Measurements from ENCODE around the gene SMIM29.
A peak's percentile ranks its signal among the peaks of the same experiment; 100 is the strongest.

Gene SMIM29

GRCh38 chr6:34232901-34233300 is 15.9 kb downstream of the SMIM29 start:
- in situ Hi-C loops (cut with MboI; ENCODE audit: low pct_unique_long_range_greater_than_20kb, low sequenced_read_pairs): loop anchor here (25.0 kb wide), 1 partner anchor 179 kb away; no protein-coding TSS in a partner anchor
- DNase-seq: no peak

DNA sequence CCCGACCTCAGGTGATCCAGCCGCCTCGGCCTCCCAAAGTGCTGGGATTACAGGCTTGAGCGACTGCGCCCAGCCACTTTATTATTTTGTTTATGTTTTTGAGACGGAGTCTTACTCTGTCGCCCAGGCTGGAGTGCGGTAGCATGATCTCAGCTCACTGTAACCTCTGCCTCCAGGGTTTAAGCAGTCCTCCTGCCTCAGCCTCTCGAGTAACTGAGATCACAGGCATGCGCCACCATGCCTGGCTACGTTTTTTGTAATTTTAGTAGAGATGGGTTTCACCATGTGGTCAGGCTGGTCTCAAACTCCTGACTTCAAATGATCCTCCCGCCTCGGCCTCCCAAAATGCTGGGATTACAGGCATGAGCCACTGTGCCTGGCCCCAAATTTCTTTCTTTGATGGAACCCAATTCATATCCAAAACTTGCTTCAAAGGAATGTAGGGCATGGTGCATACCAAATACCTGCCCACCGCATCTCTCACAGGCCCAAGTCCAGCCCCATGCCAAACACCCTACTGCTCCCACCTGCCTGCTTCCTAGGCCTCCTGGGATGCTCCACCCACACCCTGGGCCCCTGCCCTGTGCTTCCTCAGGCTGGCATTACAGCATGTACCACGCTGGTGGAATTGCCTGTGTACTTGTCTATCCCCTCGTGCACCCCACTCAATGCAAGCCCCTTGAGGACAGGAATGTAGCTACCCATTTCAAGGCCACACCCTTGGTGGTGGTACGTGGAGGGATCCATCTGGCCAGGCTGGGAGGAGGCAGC is 17.1 kb downstream of the SMIM29 start:
- in situ Hi-C loops (cut with MboI; ENCODE audit: low pct_unique_long_range_greater_than_20kb, low sequenced_read_pairs): loop anchor here (25.0 kb wide), 1 partner anchor 181 kb away; no protein-coding TSS in a partner anchor
- no peak for DNase-seq

- DNase-seq: no peak
- in situ Hi-C loops (cut with MboI; ENCODE audit: low pct_unique_long_range_greater_than_20kb, low sequenced_read_pairs): loop anchor here (25.0 kb wide), 1 partner anchor 181 kb away; no protein-coding TSS in a partner anchor
Measured at GRCh38 chr6:34230653-34231371, 18.0 kb downstream of the SMIM29 start.

- in situ Hi-C loops (cut with MboI; ENCODE audit: low pct_unique_long_range_greater_than_20kb, low sequenced_read_pairs): loop anchor here (25.0 kb wide), 1 partner anchor 182 kb away; no protein-coding TSS in a partner anchor
- DNase-seq: no peak
Measured at GRCh38 chr6:34229877-34230276, 18.9 kb downstream of the SMIM29 start.

DNA sequence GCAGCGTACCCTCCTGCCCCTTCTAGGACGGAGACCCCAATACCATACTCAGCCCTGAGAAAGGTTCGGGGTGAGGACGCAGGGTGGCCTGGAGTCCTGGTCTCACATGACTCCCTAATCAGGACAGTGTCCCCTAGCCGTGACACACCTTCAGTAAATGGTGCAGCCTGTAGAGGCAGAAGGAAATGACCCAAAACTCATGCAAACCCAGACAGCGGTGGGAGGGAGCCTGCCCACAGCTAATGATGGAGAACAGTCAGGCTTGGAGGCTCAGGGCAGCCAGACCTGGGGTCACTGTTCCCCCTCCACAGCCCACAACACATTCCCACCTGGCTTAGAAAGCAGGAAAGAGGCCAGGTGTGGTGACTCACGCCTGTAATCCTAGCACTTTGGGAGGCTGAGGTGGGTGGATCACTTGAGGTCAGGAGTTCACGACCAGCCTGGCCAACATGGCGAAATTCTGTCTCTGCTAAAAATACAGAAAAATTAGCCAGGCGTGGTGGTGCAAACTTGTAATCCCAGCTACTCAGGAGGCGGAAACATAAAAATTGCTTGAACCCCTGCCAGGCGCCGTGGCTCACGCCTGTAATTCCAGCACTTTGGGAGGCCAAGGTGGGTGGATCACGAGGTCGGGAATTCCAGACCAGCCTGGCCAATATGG is 20.9 kb downstream of the SMIM29 start:
- no peak for DNase-seq
- in situ Hi-C loops (cut with MboI; ENCODE audit: low pct_unique_long_range_greater_than_20kb, low sequenced_read_pairs): loop anchor here (25.0 kb wide), 1 partner anchor 184 kb away; no protein-coding TSS in a partner anchor

GRCh38 chr6:34226731-34227586 is 21.8 kb downstream of the SMIM29 start:
- in situ Hi-C loops (cut with MboI; ENCODE audit: low pct_unique_long_range_greater_than_20kb, low sequenced_read_pairs): loop anchor here (25.0 kb wide), 1 partner anchor 185 kb away; no protein-coding TSS in a partner anchor
- peak; percentile 53 for DNase-seq

- in situ Hi-C loops (cut with MboI; ENCODE audit: low pct_unique_long_range_greater_than_20kb, low sequenced_read_pairs): loop anchor here (25.0 kb wide), 1 partner anchor 186 kb away; no protein-coding TSS in a partner anchor
Measured at GRCh38 chr6:34226066-34226465, 22.7 kb downstream of the SMIM29 start.

GRCh38 chr6:34225551-34225950 is 23.3 kb downstream of the SMIM29 start:
- DNase-seq: no peak
- in situ Hi-C loops (cut with MboI; ENCODE audit: low pct_unique_long_range_greater_than_20kb, low sequenced_read_pairs): loop anchor here (25.0 kb wide), 1 partner anchor 187 kb away; no protein-coding TSS in a partner anchor

More at GRCh38 chr6:34226066-34226465, 22.7 kb downstream of the SMIM29 start:
- DNase-seq: no peak

DNA sequence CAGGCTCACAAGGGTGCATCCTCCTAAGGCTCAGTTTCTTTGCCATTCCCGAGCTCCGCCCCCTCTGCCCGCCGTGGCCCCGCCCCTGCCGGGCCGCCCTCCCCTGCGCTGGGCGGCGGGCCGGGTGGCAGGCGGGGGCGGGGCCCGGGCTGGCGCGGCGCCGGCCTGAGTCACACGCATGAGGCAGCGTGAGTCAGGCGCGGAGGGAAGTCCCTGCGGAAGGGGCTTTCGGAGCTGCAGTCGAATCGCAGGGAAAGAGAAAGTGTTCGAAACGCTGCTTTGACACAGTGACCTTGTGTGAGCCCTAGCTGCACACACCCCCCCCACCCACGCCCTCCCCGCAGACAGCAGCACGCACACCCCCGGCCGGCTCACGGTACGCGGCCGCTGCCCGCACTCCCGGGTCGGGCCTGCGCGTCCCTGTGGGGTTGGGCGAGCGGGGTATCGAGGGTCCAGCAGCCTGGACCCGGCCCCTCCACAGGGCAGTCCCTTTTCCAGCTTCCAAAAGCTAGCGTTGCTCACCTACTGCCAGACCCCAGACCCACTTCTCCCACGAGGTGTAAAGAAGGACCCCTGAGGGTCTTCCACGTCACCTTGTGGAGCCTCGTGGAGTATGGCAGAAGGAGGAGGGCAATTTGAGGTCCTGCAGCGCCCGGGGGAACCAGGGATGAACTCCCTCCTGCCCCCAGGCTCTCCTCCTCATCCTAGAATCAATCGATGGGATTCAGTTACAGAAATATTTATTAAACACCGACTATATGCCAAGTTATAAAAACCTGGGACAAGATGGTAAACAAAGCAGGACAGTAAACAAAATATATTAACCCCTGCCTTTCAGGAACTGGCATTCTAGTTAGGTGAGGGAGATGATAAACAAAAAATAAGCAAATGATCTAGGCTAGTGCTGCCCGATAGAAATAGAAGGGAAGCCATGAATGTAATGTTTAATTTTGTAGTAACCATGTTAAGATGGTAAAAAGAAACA is 24.6 kb downstream of the SMIM29 start:
- peak; percentile 90 for DNase-seq
- in situ Hi-C loops (cut with MboI; ENCODE audit: low pct_unique_long_range_greater_than_20kb, low sequenced_read_pairs): no loop called here

DNA sequence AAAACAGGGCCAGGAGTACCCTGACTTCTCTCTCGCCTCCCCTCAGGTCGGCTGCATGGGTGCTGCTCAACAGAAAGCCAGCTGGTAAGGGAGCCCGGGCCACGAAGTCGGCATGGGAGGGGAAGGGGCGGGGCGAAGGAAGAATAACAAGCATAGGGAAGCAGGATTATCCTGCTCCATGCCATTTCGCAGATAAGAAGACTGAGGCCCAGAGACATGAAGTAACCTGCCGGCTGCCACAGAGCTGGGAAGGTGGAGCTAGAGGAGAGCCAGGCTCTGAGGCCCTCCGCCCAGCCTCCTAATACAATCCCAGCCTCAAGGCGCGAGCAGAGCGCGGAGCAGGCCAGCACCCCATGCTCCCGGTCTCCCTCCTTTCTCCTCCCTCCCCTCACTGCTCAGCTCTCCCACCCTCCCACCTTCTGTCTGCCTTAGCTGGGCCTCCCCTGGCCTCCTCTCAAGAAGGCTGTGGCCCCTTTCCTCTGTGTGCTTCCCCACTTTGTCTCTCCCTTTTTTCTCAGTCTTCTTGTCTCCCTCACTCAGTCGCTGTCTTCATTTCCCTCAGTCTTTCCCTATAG is 25.3 kb downstream of the SMIM29 start:
- in situ Hi-C loops (cut with MboI; ENCODE audit: low pct_unique_long_range_greater_than_20kb, low sequenced_read_pairs): no loop called here

DNA sequence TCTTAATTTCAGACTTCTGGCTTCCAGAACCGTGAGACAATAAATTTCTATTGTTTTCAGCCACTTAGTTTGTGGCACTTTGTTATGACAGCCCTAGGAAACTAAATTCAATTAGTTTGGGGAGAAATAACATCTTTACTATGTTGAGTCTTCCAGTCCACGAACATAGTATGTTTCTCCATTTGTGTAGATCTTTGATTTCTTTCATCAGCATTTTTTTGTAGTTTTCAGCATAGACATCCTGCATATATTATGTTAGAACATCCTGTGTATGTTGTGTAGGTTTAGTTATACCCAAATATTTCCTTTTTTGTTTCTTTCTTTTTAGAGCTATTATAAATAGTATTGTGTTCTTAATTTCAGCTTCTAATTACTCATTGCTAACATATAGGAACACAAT is 30.1 kb downstream of the SMIM29 start:
- no peak for DNase-seq
- in situ Hi-C loops (cut with MboI; ENCODE audit: low pct_unique_long_range_greater_than_20kb, low sequenced_read_pairs): no loop called here

More for the DNA sequence above, 25.3 kb downstream of the SMIM29 start:
- DNase-seq: no peak

- in situ Hi-C loops (cut with MboI; ENCODE audit: low pct_unique_long_range_greater_than_20kb, low sequenced_read_pairs): no loop called here
- no peak for DNase-seq
Measured at GRCh38 chr6:34213772-34214171, 35.0 kb downstream of the SMIM29 start.

DNA sequence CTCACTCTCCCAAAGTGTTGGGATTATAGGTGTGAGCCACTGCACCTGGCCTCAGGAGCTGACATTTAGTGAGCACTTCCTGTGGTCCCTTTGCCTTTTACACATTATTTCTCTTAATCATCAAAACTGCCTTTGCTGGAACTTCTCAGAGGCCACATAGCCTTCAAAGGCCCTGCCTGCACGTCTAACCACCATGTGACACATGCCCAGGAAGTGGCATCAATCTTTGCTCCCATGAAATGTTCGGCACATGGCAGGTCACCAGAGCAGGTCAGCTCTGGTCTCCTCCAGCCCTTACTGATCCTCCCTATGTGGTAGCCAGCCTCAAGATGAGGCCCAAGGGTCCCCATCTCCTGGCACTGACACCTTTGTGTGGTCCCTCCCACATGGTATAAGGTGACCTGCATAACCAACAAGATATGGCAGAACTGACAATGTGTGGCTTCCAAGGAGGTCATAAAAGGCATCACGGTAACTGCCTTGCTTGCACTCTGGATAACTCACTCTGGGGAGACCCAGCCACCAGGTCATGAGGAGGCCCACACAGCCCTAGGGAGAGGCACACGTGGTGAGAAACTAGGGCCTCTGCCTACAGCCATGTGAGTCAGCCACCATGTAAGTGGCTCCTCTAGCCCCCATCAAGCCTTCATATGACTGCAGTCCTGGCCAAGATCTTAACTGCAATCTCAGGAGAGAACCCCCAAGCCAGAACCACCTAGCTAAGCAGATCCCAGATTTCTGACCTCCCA is 40.9 kb downstream of the SMIM29 start:
- no peak for DNase-seq
- in situ Hi-C loops (cut with MboI; ENCODE audit: low pct_unique_long_range_greater_than_20kb, low sequenced_read_pairs): no loop called here

DNA sequence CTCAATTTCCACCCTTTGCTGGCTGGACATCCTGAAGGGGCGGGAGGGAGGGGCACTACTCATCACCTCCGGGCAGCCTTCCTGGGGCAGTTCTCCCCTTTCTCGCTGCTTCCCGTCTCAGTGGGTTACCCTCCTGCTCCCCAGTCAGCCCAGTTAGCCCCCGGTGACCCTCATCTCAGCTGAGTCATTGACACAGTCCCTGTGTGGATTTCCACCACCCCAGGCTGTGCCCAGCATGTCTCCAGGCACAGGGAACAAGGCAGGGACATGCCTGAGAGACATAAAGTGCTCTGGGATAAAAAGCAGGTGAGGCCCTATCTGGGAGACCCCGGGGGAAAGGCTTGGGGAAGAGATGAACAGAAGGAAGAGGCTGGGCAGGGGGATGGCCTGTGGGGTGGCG is 42.1 kb downstream of the SMIM29 start:
- no peak for DNase-seq
- in situ Hi-C loops (cut with MboI; ENCODE audit: low pct_unique_long_range_greater_than_20kb, low sequenced_read_pairs): no loop called here

DNA sequence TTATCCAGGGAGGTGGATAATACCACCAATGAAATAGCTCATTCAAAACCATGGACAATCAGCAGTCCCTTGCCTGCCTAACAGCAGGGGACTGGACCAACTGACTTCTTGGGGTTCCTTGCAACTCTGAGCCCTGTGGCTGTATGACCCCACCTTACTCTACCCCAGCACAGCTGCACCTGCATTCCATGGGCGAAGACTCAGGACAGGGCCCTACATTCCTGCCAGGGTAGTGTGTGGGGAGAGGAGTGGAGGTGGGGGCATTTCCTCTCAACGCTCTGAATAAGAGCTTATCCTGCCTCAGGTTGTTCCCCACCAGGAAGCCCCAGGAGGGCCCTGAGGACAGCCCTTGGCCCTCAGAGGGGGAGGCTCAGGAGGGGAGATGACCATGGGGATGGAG is 42.9 kb downstream of the SMIM29 start:
- in situ Hi-C loops (cut with MboI; ENCODE audit: low pct_unique_long_range_greater_than_20kb, low sequenced_read_pairs): no loop called here
- DNase-seq: no peak

- DNase-seq: no peak
- in situ Hi-C loops (cut with MboI; ENCODE audit: low pct_unique_long_range_greater_than_20kb, low sequenced_read_pairs): no loop called here
Measured at GRCh38 chr6:34205466-34205865, 43.3 kb downstream of the SMIM29 start.

- in situ Hi-C loops (cut with MboI; ENCODE audit: low pct_unique_long_range_greater_than_20kb, low sequenced_read_pairs): no loop called here
- no peak for DNase-seq
Measured at GRCh38 chr6:34204693-34205092, 44.1 kb downstream of the SMIM29 start.
